NCI-H2081 (cell line): Measurements from ENCODE around the gene CAMTA1.

Source experiments
- DNase-seq, 2 experiments: peaks; one replicate each; lab custom pipeline; 2025; lab: John Stamatoyannopoulos, UW

Gene CAMTA1

DNA sequence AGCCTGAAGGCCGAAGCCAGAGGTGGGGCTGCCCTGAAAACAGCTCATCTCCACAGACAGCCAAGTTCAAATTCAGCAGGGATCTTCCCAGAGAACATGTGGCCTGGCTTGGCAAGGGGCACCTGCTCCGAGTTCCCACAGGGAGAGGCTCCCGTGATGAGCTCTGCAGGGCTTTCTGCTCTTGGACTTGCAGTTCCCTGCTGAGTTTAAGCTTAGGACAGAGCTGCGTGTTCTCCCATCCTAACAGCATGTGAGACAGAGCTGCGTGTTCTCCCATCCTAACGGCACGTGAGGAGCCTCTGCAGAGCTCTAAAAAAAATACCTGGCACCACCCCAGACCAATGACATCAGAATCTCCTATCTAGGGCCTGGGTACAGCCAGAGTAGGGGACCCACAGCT lies 872.8 kb downstream of the CAMTA1 start:
- DNase-seq: no peak

DNA sequence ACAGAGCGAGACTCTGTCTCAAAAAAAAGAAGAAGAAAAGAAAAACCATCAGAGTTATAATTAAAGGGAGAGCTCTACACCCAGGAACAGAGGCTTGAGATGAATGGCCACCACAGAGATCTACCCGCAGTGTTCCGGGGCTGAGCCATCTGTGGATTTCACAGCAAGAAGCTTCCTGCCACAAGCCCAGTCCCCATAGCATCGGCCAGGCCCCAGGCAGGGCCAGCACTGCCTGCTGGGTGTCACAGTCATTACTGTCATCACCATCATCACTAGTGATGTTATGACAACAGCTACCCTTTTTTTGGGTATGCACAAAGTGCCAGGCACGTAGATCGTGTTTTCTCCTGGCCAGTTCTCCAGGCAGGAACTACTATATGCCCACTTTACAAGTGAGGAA lies 874.3 kb downstream of the CAMTA1 start:
- no peak for DNase-seq

DNA sequence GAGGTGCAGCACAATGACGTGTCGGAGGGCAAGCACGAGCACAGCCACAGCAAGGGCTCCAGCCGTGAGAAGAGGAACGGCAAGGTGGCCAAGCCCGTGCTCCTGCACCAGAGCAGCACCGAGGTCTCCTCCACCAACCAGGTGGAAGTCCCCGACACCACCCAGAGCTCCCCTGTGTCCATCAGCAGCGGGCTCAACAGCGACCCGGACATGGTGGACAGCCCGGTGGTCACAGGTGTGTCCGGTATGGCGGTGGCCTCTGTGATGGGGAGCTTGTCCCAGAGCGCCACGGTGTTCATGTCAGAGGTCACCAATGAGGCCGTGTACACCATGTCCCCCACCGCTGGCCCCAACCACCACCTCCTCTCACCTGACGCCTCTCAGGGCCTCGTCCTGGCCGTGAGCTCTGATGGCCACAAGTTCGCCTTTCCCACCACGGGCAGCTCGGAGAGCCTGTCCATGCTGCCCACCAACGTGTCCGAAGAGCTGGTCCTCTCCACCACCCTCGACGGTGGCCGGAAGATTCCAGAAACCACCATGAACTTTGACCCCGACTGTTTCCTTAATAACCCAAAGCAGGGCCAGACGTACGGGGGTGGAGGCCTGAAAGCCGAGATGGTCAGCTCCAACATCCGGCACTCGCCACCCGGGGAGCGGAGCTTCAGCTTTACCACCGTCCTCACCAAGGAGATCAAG lies 878.3 kb downstream of the CAMTA1 start:
- no peak for DNase-seq

DNA sequence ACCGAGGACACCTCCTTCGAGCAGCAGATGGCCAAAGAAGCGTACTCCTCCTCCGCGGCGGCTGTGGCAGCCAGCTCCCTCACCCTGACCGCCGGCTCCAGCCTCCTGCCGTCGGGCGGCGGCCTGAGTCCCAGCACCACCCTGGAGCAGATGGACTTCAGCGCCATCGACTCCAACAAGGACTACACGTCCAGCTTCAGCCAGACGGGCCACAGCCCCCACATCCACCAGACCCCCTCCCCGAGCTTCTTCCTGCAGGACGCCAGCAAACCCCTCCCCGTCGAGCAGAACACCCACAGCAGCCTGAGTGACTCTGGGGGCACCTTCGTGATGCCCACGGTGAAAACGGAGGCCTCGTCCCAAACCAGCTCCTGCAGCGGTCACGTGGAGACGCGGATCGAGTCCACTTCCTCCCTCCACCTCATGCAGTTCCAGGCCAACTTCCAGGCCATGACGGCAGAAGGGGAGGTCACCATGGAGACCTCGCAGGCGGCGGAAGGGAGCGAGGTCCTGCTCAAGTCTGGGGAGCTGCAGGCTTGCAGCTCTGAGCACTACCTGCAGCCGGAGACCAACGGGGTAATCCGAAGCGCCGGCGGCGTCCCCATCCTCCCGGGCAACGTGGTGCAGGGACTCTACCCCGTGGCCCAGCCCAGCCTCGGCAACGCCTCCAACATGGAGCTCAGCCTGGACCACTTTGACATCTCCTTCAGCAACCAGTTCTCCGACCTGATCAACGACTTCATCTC lies 879.1 kb downstream of the CAMTA1 start:
- DNase-seq: no peak

DNA sequence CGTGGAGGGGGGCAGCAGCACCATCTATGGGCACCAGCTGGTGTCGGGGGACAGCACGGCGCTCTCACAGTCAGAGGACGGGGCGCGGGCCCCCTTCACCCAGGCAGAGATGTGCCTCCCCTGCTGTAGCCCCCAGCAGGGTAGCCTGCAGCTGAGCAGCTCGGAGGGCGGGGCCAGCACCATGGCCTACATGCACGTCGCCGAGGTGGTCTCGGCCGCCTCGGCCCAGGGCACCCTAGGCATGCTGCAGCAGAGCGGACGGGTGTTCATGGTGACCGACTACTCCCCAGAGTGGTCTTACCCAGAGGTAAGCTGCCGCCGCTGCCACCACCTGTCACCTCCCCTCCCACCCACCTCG lies 879.6 kb downstream of the CAMTA1 start:
- no peak for DNase-seq

DNA sequence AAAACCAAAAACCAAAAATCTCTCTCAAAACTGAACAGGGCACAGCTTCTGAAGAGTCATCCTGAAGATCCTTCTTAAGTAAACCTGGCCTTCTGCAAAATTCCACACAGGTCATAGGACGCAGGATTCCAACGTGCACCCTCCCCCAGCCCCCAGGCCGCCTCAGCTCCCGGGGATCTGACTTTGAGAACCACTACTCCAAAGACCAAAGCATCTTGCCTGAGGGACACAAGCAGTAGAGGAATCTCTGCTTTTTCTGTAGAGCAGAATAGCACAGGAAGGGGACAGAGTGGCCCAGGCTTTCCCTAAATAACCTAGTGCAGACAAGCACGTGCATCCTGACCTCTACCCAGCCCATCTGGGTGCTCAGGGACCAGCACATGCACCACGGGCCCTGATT lies 881.0 kb downstream of the CAMTA1 start:
- no peak for DNase-seq

DNA sequence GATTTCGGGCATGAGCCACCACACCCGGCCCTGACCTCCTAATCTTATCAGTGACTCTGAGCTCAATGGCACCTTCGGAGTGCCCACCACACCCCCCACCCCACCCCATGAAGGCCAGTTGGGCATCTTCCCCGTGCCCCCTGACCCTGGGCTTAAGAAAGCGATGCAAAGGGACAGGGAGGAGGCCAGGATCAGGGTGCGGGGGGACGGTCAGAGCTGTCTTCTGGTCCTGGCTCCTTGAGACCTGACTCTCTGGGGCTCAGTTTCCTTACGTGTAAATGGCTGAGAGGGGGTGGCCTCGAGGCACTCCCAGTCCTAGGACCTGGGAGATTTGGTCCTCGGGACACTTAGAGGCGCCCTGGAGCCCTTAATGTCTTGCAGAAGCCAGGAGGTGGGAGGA lies 881.9 kb downstream of the CAMTA1 start:
- DNase-seq: no peak

DNA sequence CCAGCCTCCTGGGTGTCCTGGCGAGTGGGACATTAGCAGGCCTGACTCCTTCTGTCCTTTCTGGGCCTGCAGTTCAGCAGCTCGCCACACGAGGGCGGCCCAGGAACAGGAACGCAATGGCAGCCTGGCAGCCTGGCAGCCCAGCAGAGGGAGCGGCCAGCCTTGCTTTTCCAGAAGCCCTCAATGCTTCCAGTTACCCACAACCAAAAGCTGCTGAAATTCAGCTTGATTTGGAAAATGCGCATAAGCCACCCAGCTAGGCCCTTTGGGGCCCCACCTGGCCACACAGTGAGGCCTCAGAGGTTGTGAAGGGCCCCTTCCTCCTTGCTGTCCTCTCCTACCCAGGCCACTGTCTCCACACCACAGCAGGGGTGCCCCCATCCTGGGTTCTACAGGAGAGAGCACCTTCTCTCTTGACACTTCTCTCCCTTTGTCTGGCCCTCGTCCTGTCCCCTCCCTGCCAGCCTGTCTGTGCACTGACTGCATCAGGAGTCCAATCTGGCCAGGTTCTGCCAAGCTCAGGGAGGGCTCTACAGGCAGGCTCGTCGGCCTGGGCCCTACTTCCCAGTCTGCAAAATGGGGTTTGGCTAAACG lies 882.5 kb downstream of the CAMTA1 start:
- DNase-seq: peak; percentile 84

DNA sequence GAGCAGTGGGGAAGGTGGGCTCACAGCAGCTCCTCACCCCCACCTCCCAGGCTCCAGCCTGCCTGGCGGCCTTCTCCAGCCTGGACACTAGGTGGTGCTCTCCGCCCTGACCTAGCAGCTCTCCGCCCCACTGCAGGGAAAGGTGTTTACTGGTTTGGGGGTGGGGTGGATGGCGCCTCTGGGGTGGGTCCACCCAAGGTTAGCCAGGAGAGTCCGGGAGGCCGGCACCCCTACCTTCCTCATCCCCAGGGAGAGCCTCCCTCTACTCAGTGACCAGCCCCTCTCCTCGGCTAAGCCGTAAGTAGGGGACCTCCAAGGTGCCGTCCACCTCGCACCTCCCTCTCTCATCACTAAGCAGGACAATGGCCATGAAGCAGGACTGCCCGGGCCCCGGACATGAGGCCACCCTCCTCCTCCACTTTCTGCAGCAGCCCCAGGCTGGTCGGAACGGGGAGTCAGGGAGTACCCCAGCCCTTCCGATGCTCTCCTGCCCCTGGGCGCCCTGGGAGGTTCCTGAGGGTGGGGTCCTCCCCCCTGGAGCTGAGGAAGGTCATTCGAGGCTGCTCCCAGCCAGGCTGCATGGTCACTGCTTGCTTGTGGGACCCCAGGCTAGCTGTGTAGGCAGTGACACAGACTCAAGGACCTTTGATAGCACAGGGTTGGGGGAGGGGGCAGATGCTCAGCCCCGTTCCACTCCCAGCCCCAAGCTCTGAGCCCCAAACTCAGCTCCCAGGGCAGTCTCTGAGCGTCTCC lies 884.5 kb downstream of the CAMTA1 start:
- peak; percentile 63 to 67 for DNase-seq

DNA sequence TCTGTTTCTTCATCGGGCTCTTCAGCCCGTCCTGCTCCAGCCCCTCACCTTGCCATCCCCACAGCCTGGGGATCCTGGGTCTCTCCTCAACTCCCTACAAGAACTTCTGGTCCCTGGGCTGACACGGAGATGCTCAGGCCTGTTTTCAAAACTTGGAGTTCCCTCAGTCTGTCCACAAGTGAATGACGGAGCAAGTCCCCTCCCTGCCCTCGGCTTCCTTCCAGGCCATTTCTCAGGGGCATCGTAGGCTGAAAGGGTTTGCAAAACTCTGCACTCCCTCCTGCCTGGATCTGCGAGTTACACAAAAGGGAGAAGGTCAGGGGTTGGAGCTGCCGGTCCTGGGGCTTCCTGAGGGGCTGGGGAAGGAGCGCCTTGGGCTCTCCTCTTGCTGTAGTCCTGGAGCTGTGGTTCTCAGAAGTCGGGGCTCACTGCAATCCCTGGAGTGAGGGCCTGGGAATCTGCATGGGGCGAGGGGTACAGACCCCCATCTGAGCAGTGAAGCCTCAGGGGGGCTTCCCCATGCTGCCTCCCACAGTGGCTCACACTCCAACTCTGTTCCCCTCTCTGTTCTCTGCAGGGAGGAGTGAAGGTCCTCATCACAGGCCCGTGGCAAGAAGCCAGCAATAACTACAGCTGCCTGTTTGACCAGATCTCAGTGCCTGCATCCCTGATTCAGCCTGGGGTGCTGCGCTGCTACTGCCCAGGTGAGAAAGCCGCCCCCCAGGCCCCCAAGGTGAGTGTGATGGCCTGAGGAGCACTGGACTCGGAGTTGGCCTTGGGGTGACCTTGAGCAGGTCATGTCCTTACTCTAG lies 885.3 kb downstream of the CAMTA1 start:
- DNase-seq: no peak

DNA sequence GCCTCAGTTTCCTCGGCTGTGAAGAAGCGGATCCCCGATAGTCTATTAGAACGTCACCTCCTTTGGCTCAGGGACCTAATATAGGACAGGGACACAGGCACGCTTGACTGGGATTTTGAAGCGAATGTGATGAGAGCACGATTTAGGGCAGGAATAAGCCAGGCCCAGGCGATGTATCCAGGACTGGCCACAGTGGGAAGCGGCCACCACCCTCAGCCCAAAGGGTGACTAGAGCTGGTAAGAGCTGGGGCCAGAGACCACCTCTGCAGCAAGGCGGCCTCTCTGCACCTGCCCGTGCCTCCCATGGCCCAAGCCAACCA lies 885.9 kb downstream of the CAMTA1 start:
- DNase-seq: no peak

DNA sequence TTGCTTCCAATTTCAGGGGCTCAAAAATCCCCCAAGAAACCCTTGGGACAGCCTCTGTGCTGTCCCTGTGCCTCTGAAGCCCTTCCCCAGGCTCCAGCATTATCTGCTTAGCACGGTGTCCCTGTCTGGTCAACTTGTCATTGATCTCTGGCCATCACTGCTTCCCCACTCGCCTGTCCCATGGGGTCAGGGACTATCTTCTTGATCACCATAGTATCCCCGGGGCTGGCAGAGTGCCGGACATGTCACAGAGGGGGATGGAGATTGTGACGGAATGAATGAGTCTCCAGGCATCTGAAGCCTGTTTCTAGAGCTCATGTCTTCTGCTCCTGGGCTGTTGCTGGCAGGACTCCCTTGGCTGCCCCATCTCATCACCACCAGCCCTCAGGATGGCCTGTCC lies 886.4 kb downstream of the CAMTA1 start:
- DNase-seq: no peak

DNA sequence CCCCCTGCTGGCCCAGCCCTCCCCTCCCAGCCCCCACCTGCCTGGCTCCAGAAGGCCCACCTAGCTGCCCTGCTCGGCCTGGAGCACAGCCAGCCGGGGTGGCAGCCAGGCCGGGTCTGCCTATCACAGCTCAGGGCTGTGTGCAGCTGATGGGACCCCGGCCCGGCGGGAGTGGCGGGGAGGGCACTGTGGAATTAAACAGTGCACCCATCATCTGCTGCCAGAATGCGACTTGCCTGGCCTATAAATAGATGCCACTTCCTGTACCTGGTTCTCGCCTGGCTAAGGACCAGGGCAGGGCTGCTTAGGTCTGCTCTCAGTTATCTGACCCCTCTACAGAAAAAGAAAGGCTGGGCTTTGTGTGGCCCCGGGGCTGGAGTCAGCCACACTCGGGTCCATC lies 887.6 kb downstream of the CAMTA1 start:
- DNase-seq: peak in 1 of 2 experiments; percentile 19

DNA sequence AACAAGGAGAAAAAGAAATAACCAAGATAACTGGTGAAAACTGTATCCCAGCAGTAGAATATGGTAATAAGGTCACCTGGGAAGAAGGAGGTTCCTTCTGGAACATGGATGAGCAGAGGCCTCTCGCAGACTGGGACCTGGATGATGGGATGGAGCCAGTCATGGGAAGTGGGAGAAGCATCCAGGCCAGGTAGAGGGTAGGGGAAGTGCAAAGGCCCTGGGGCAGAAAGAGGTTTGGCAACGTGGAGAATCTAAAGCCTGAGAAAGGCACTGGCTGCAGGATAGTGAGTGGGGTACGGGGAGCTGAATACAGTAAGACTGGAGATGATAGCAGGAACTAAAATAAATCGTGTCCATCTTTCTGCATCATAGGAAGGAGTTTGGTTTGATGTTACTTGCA lies 889.7 kb downstream of the CAMTA1 start:
- DNase-seq: no peak

DNA sequence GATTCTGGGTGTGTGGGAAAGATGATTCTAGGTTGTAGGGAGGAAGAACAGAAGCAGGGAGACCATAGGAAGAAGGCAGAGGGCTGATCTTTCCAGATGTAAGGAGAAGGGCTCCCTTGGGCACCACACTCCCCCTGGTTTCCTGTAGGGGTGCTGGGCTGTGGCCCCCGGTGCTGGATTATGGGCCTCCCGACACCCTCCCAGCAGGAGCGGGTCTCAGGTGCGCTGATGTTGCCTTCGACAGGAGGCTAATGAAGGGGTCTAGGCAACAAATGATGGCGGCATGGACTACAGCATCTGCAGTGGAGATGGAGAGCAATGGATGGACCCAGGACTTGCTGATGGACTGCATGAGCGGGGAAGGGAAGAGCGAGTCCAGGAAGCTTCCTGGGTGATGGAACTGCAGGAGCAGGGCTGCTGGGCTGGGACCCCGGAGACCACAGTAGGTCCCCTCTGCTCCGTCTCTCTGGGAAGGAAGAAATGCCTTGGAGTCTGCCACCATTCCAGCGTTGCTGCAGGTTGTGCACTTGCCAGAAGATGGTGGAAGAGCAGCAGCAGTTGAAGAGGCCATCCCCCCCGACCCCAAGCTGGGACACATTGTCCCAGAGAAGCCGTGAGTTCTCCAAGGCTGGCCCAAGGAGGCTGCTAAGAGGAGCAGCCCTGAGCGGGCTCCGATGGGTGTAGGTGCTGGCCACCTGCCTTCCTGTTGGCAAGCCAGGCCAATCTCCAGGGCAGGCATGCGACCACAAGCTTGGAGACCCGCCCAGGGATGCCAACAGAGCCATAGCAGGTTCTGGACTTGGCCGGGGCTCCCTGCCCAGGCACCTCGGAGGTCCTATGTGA lies 890.4 kb downstream of the CAMTA1 start:
- no peak for DNase-seq

DNA sequence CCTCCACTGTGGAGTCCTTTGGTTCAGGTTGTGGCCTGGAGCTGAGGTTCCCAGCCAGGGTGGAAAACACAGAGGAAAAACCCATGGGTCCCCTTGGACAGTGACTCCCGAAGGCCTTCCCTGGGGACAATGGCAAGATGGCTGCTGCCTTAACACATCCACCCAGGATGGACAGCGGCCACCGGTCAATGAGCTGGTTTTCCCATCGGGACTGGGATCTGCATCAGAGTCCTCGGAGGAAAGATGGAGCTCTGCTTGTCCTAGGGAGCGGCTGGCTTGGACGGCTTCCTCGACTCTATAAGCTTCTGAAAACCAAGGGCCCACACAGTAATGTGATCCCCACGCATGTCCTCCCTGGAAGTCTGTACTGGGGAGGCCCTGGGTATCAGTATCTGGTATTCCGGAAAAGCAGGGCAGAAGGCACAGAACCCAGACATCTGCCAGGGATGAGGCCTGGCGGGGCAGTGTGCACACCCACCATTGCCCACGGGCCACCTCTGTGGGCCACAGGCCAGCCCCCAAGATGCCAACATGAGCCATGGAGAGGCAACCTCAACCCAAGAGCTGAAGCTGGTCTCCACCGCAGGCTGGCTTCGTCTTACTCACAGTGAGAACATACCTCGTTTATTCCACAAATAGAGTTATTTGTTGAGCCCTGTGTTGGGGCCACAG lies 891.2 kb downstream of the CAMTA1 start:
- no peak for DNase-seq

DNA sequence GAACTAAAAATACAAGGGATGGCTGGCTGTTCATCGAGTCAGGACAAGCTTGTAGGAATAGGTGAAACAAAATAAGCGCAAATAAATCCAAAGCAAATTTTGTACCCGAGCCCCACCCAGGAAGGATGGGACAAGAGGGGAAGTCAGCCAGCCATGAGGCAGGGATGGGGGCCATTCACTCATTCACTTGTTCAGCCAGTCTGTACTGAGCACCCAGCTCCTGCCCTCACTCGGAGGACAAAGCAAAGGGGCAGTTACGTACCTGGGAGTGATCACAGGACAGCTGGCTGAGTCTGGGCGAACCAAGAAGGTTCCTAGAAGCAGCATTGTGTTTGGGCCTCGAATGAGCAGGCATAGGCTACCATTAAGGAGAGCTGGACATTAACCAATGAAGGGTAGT lies 891.9 kb downstream of the CAMTA1 start:
- no peak for DNase-seq

DNA sequence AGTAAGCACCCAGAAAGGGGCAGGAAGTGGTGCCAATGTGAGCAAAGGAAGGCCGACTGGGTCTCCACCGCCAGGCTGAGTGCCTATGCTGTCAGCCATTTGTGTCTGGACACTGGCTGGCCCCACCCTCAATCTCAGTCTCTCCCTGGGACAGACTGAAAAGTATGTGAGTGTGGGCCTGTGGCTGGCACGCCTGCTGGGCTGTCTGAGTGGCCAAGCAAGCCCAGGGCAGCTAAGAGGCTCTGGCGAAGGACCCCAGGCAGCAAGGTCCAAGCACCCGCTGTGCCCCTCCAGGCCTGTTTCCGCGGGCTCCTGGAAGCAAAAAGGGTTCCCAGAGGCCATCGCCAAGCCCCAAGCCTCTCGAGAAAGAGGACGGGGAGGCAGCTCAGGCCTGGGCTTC lies 892.6 kb downstream of the CAMTA1 start:
- no peak for DNase-seq

DNA sequence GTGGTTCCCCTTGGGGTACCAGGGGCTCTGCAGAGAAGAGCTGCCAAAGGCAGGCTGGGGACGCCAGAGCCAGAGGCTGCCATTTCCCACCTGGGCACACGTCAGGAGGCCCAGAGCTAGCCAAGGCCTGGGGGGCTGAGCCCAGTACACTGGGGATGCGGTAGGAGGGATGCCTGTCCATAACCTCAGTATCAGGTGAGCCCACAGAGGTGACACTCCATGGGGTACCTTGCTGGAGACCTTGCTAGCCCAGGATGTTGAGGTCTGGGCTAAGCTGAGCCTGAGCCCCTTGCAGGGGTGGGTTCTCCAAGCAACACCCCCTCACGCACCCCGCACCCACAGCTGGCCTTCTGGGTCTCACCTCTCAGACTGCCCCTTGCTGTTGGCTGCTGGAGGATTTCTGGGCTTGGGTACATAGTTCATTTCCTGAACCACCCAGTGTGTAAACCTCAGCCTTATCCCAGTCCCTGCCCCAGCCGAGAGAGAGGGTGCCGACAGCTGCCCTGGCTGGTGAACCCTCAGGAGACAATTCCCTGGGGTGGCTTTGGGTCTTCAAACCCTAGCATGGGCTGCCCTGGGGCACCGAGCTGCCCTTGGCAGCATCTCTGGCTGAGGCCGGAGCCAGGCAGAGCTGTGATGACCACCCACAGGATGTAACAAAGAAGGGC lies 893.4 kb downstream of the CAMTA1 start:
- no peak for DNase-seq
